ENCODE results near the gene SNCB. TPM values are rescaled to one million over a fixed set of nuclear protein-coding genes. Genes with fewer than 3 reads are reported as not detected.
A peak's percentile ranks its signal among the peaks of the same experiment; 100 is the strongest.
"Not testable (repeated sequence)": the region's sequence is repeated elsewhere in the genome, so short reads cannot be mapped to it uniquely, and the experiment has no call there.

Gene SNCB
- total RNA-seq, 1 donor from 2014 or later = not detected

GRCh38 chr5:176606032-176606431, 24.3 kb downstream of the SNCB start:
- no peak for ATAC-seq
- DNase-seq (ENCODE audit: low spot score) = no peak

GRCh38 chr5:176603091-176603490, 27.2 kb downstream of the SNCB start:
- no peak for DNase-seq (ENCODE audit: low spot score)
- no peak for ATAC-seq

GRCh38 chr5:176601901-176602482, 28.3 kb downstream of the SNCB start:
- DNase-seq (ENCODE audit: low spot score) = no peak
- no peak for ATAC-seq

- ATAC-seq; DNase-seq (ENCODE audit: low spot score): not testable (repeated sequence)
Observed at GRCh38 chr5:176599749-176600430, 30.4 kb downstream of the SNCB start.

GRCh38 chr5:176597417-176598389, 32.6 kb downstream of the SNCB start:
- DNase-seq (ENCODE audit: low spot score) = no peak

GRCh38 chr5:176596689-176597416, 33.5 kb downstream of the SNCB start:
- ATAC-seq (peak; percentile 88), DNase-seq (ENCODE audit: low spot score) (peak; percentile 61)

More at GRCh38 chr5:176597417-176598389, 32.6 kb downstream of the SNCB start:
- ATAC-seq = no peak

GRCh38 chr5:176596069-176596644, 34.2 kb downstream of the SNCB start:
- ATAC-seq = no peak

GRCh38 chr5:176595386-176595943, 34.9 kb downstream of the SNCB start:
- DNase-seq (ENCODE audit: low spot score) = no peak
- no peak for ATAC-seq

More at GRCh38 chr5:176596069-176596644, 34.2 kb downstream of the SNCB start:
- DNase-seq (ENCODE audit: low spot score) = no peak

GRCh38 chr5:176594554-176594953, 35.8 kb downstream of the SNCB start:
- DNase-seq (ENCODE audit: low spot score) = no peak
- no peak for ATAC-seq

- DNase-seq (ENCODE audit: low spot score) (no peak), ATAC-seq (no peak)
Observed at GRCh38 chr5:176593273-176593869, 37.0 kb downstream of the SNCB start.

GRCh38 chr5:176592573-176592972, 37.8 kb downstream of the SNCB start:
- ATAC-seq = no peak
- DNase-seq (ENCODE audit: low spot score) = no peak

GRCh38 chr5:176591667-176592066, 38.7 kb downstream of the SNCB start:
- ATAC-seq; DNase-seq (ENCODE audit: low spot score): not testable (repeated sequence)

- ATAC-seq (no peak), DNase-seq (ENCODE audit: low spot score) (no peak)
Observed at GRCh38 chr5:176590035-176590717, 40.2 kb downstream of the SNCB start.

- ATAC-seq (no peak), DNase-seq (ENCODE audit: low spot score) (no peak)
Observed at GRCh38 chr5:176589039-176589769, 41.1 kb downstream of the SNCB start.

GRCh38 chr5:176588297-176588696, 42.0 kb downstream of the SNCB start:
- DNase-seq (ENCODE audit: low spot score) = no peak
- ATAC-seq = no peak

- ATAC-seq = no peak
Observed at GRCh38 chr5:176587398-176587797, 42.9 kb downstream of the SNCB start.

GRCh38 chr5:176583076-176583475, 47.3 kb downstream of the SNCB start:
- no peak for ATAC-seq

More at GRCh38 chr5:176587398-176587797, 42.9 kb downstream of the SNCB start:
- no peak for DNase-seq (ENCODE audit: low spot score)

GRCh38 chr5:176581361-176581760, 49.0 kb downstream of the SNCB start:
- no peak for DNase-seq (ENCODE audit: low spot score)
- ATAC-seq = no peak

More at GRCh38 chr5:176583076-176583475, 47.3 kb downstream of the SNCB start:
- no peak for DNase-seq (ENCODE audit: low spot score)

Measured in left lobe of liver (tissue), 2 donors.